ENCODE results near the gene TBC1D1. TPM values are rescaled to one million over a fixed set of nuclear protein-coding genes. Genes with fewer than 3 reads are reported as not detected.
A peak's percentile ranks its signal among the peaks of the same experiment; 100 is the strongest.

The TBC1D1 gene
- polyA plus RNA-seq, 3 donors = 23.3 to 70.0 (median 31.5) TPM

DNA sequence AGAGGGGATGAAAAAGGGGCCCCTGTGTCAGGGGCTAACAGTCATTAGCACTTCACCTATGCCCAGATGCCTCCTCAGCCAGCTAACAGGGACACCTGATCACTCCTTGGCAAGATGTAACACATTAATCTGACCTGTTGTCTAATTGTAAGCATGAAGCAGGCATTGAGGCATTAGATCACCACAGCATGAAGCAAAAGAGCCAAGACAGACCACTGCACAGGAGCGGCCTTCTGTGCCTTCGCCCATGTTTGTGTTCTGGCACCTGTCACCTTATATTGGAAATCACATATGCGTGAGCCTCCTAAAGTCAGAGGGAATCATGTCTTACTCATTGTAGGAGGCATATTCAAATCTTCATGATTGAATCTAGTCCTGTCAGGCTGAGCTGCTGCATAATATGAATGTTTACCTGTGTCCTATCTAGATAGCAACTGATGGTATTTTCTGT is 117.7 kb downstream of the TBC1D1 start:
- Histone ChIP-seq H3K27ac (ENCODE audit: low read depth in 1 of 2, low read length in 2 of 2) (peak overlapping the region in 1 of 2 donors; percentile 43), H2AFZ (ENCODE audit: insufficient read depth, low read depth, low read length, poor library complexity, severe bottlenecking) (no peak overlapping the region), H4K20me1 (ENCODE audit: insufficient read depth, low read length) (peaks cover 87% of the 10 kb centered on the region), H3K36me3 (replicated peaks in 1 of 2; ENCODE audit: control insufficient read depth in 1 of 2, insufficient read depth in 2 of 2, low read length in 2 of 2) (peaks cover 0 to 3% of the 10 kb centered on the region in 2 donors), H3K4me3 (replicated peaks in 1 of 3; ENCODE audit: low read depth in 2 of 3, low read length in 3 of 3) (no peak overlapping the region), H3K9ac (ENCODE audit: insufficient read depth, low read length, poor library complexity, severe bottlenecking) (no peak overlapping the region), H3K27me3 (ENCODE audit: control insufficient read depth in 2 of 2, insufficient read depth in 2 of 2, low read length in 2 of 2) (no peaks in the 10 kb centered on the region), H3K4me2 (replicated peaks; ENCODE audit: extremely low read depth, low read length, poor library complexity, severe bottlenecking) (no peak overlapping the region), H3K4me1 (ENCODE audit: control insufficient read depth in 1 of 2, insufficient read depth in 2 of 2, low read length in 2 of 2) (no peaks in the 10 kb centered on the region), H3K9me3 (replicated peaks in 1 of 2; ENCODE audit: control insufficient read depth in 1 of 2, insufficient read depth in 1 of 2, low read length in 2 of 2) (no peaks in the 10 kb centered on the region), H3K79me2 (ENCODE audit: insufficient read depth, low read length) (peaks cover 100% of the 10 kb centered on the region)
- H3K36me3 Mint-ChIP-seq = peaks cover 4 to 12% of the 10 kb centered on the region in 2 donors
- TF ChIP-seq, protein P1, sequence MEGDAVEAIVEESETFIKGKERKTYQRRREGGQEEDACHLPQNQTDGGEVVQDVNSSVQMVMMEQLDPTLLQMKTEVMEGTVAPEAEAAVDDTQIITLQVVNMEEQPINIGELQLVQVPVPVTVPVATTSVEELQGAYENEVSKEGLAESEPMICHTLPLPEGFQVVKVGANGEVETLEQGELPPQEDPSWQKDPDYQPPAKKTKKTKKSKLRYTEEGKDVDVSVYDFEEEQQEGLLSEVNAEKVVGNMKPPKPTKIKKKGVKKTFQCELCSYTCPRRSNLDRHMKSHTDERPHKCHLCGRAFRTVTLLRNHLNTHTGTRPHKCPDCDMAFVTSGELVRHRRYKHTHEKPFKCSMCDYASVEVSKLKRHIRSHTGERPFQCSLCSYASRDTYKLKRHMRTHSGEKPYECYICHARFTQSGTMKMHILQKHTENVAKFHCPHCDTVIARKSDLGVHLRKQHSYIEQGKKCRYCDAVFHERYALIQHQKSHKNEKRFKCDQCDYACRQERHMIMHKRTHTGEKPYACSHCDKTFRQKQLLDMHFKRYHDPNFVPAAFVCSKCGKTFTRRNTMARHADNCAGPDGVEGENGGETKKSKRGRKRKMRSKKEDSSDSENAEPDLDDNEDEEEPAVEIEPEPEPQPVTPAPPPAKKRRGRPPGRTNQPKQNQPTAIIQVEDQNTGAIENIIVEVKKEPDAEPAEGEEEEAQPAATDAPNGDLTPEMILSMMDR (IDR thresholded peaks at IDR 0.05) = no peak
- intact Hi-C loops (cut with micrococcal nuclease) = no loop called here
- no peak overlapping the region for H3K4me3 Mint-ChIP-seq
- peak overlapping the region in 2 of 7 donors; percentile 3 to 4 for H3K27ac Mint-ChIP-seq
- WGBS (ENCODE audit: insufficient coverage) = 97% methylated on average over 3 of the region's 3 CpGs
- no peaks in the 10 kb centered on the region for H3K27me3 Mint-ChIP-seq (ENCODE audit: low read depth in 3 of 3)
- H3K4me1 Mint-ChIP-seq = peaks cover 37% of the 10 kb centered on the region
- no peak for DNase-seq
- no peaks in the 10 kb centered on the region for H3K9me3 Mint-ChIP-seq

DNA sequence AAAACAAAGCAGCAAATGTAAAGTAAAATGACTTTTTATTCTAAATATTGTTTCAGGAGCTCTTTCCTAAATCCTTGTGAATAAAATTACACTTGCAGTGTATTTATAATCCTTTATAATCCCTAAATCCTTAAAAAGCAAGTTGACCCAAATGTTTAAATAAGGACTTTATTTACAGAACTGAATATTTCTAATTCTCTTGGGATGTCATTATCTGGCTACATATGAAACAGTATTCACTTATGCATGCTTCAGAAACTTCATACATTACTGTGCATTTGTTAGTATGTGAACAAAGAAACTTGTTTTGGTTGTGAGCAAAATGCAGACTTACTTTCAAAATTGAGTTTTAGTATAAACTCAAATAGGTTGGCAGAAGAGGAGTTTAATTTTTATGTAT is 118.5 kb downstream of the TBC1D1 start:
- no peaks in the 10 kb centered on the region for H3K27me3 ChIP-seq (ENCODE audit: control insufficient read depth in 2 of 2, insufficient read depth in 2 of 2, low read length in 2 of 2)
- no peak overlapping the region for H3K4me3 Mint-ChIP-seq

More for the DNA sequence above, 118.5 kb downstream of the TBC1D1 start:
- no peak overlapping the region for H3K4me2 ChIP-seq (replicated peaks; ENCODE audit: extremely low read depth, low read length, poor library complexity, severe bottlenecking)
- no peak overlapping the region for H2AFZ ChIP-seq (ENCODE audit: insufficient read depth, low read depth, low read length, poor library complexity, severe bottlenecking)
- intact Hi-C loops (cut with micrococcal nuclease) = no loop called here
- Mint-ChIP-seq H3K36me3 (peaks cover 10 to 20% of the 10 kb centered on the region in 2 donors), H3K27me3 (ENCODE audit: low read depth in 3 of 3) (no peaks in the 10 kb centered on the region), H3K9me3 (no peaks in the 10 kb centered on the region), H3K27ac (no peak overlapping the region), H3K4me1 (peaks cover 33% of the 10 kb centered on the region)
- peak overlapping the region in 1 of 2 donors; percentile 43 for H3K27ac ChIP-seq (ENCODE audit: low read depth in 1 of 2, low read length in 2 of 2)
- no peaks in the 10 kb centered on the region for H3K4me1 ChIP-seq (ENCODE audit: control insufficient read depth in 1 of 2, insufficient read depth in 2 of 2, low read length in 2 of 2)
- TF ChIP-seq, protein P1 (IDR thresholded peaks at IDR 0.05) = no peak
- DNase-seq = no peak
- H3K36me3 ChIP-seq (replicated peaks in 1 of 2; ENCODE audit: control insufficient read depth in 1 of 2, insufficient read depth in 2 of 2, low read length in 2 of 2) = peaks cover 6 to 11% of the 10 kb centered on the region in 2 donors
- H3K4me3 ChIP-seq (replicated peaks in 1 of 3; ENCODE audit: low read depth in 2 of 3, low read length in 3 of 3) = no peak overlapping the region
- no peak overlapping the region for H3K9ac ChIP-seq (ENCODE audit: insufficient read depth, low read length, poor library complexity, severe bottlenecking)
- H3K79me2 ChIP-seq (ENCODE audit: insufficient read depth, low read length) = peaks cover 100% of the 10 kb centered on the region
- peaks cover 85% of the 10 kb centered on the region for H4K20me1 ChIP-seq (ENCODE audit: insufficient read depth, low read length)
- H3K9me3 ChIP-seq (replicated peaks in 1 of 2; ENCODE audit: control insufficient read depth in 1 of 2, insufficient read depth in 1 of 2, low read length in 2 of 2) = no peaks in the 10 kb centered on the region

Data from CD14-positive monocyte (primary cell).